Muscle of leg (tissue), 16 donors: ENCODE results near the gene PCDHA1. TPM values are rescaled to one million over a fixed set of nuclear protein-coding genes. Genes with fewer than 3 reads are reported as not detected.
"Not testable (repeated sequence)": the region's sequence is repeated elsewhere in the genome, so short reads cannot be mapped to it uniquely, and the experiment has no call there.

Experiments used
- DNase-seq: peaks from one replicate; pipeline ENCODE4 v3.0.0; 2013
- H3K27ac ChIP-seq: one replicate; pipeline ENCODE4 v1.5.1; 2013; ENCODE audit warnings: mild to moderate bottlenecking, low read length, control low read depth
- H3K27me3 ChIP-seq: one replicate; pipeline ENCODE4 v1.6.1; 2013; ENCODE audit warnings: low read length; ENCODE audit not compliant: control insufficient read depth, insufficient read depth
- H3K36me3 ChIP-seq: one replicate; pipeline ENCODE4 v1.6.1; 2013; ENCODE audit warnings: low read length; ENCODE audit not compliant: control insufficient read depth, insufficient read depth
- H3K4me1 ChIP-seq: one replicate; pipeline ENCODE4 v1.6.1; 2013; ENCODE audit warnings: low read length; ENCODE audit not compliant: control insufficient read depth, insufficient read depth
- H3K4me3 ChIP-seq: one replicate; pipeline ENCODE4 v1.5.1; 2013; ENCODE audit warnings: low read length, control low read depth
- H3K9me3 ChIP-seq: replicated peaks from 2 replicates; pipeline ENCODE4 v1.6.1; 2013; ENCODE audit warnings: low read depth, low read length; ENCODE audit not compliant: control insufficient read depth
- WGBS: methylation state at CpG from one replicate; pipeline ENCODE4 v1.1.5; 2013; ENCODE audit warnings: missing lambda C conversion rate; ENCODE audit not compliant: insufficient coverage; 5-methylcytosine and 5-hydroxymethylcytosine counted together
- long read RNA-seq, 11 donors: transcript quantifications; one replicate each; lab custom pipeline, GENCODE V29; 2026
- polyA plus RNA-seq, 8 donors: library from polyadenylated mRNA; unstranded; fragments of 120-200 nt; gene quantifications; one replicate each; pipeline versions ENCODE4 v1.2.1 to v1.2.3, GENCODE V29; 2013; ENCODE audit warnings: inconsistent platforms in 1 of 8, low replicate concordance in 1 of 8; ENCODE audit not compliant: insufficient read length in 8 of 8, insufficient read depth in 1 of 8
- total RNA-seq: library from RNA; stranded (reverse); fragments of 120-200 nt; gene quantifications from one replicate; pipeline ENCODE4 v1.2.4, GENCODE V29; 2013

The PCDHA1 gene
- total RNA-seq, result 0.04 TPM
- polyA plus RNA-seq, result under 1 TPM in 4 of 8 donors, not detected in 4; 0.04 to 0.09 (median 0.06) TPM
- long read RNA-seq, donor 1, result 0 reads
- long read RNA-seq, donor 2, result 0 reads
- long read RNA-seq, donor 3, result 0 reads
- long read RNA-seq, donor 4, result 0 reads
- long read RNA-seq, donor 5, result 0 reads
- long read RNA-seq, donor 6, result 0 reads
- long read RNA-seq, donor 7, result 0 reads
- long read RNA-seq, donor 8, partial matches to known transcripts, result 0 of 1 reads
- long read RNA-seq, donor 8, other reads (novel, unspliced or antisense), result 0 of 1 reads
- long read RNA-seq, donor 9, result 0 reads
- long read RNA-seq, donor 10, result 0 reads
- long read RNA-seq, donor 11, result 0 reads

GRCh38 chr5:140785905-140786686, at the start of gene PCDHA1:
TSS of gene PCDHA1 (plus strand) at chr5:140786140.
- Histone ChIP-seq H3K4me3 (no peak within 1 kb of the TSS), H3K9me3 (peaks cover 43% of the 10 kb centered on the region), H3K27me3 (peaks cover 7% of the 10 kb centered on the region), H3K36me3 (no peaks in the 10 kb centered on the region), H3K27ac (no peak within 1 kb of the TSS), H3K4me1 (no peaks in the 10 kb centered on the region)
- no peak for DNase-seq
- WGBS, result 23% methylated on average over 22 of the region's 29 CpGs

- Histone ChIP-seq H3K27me3 (no peaks in the 10 kb centered on the region), H3K36me3 (no peaks in the 10 kb centered on the region), H3K9me3 (no peaks in the 10 kb centered on the region), H3K4me3 (no peak overlapping the region), H3K4me1 (no peaks in the 10 kb centered on the region), H3K27ac (no peak overlapping the region)
- DNase-seq, result no peak
- WGBS, result no CpG with 5 or more reads among the region's 1 CpG
These were observed 48.5 kb upstream of the PCDHA1 start for GRCh38 chr5:140737486-140737885.

GRCh38 chr5:140741967-140742366, 44.0 kb upstream of the PCDHA1 start:
- H3K27me3 ChIP-seq, result no peaks in the 10 kb centered on the region
- no CpG with 5 or more reads among the region's 1 CpG for WGBS
- DNase-seq, result no peak
- H3K4me1 ChIP-seq, result no peaks in the 10 kb centered on the region
- no peaks in the 10 kb centered on the region for H3K36me3 ChIP-seq
- H3K9me3 ChIP-seq, result no peaks in the 10 kb centered on the region
- H3K27ac ChIP-seq, result no peak overlapping the region
- H3K4me3 ChIP-seq, result no peak overlapping the region

- peaks cover 24% of the 10 kb centered on the region for H3K9me3 ChIP-seq
These were observed 32.4 kb upstream of the PCDHA1 start for GRCh38 chr5:140753561-140753960.

GRCh38 chr5:140764177-140764973, 21.6 kb upstream of the PCDHA1 start:
- Histone ChIP-seq H3K9me3 (peaks cover 57% of the 10 kb centered on the region), H3K4me1 (no peaks in the 10 kb centered on the region), H3K27ac (no peak overlapping the region), H3K4me3 (no peak overlapping the region), H3K36me3 (no peaks in the 10 kb centered on the region), H3K27me3 (no peaks in the 10 kb centered on the region)
- WGBS, result no CpG with 5 or more reads among the region's 2 CpGs
- DNase-seq, result no peak

More at GRCh38 chr5:140753561-140753960, 32.4 kb upstream of the PCDHA1 start:
- no peaks in the 10 kb centered on the region for H3K4me1 ChIP-seq
- H3K27me3 ChIP-seq, result no peaks in the 10 kb centered on the region
- no peak overlapping the region for H3K4me3 ChIP-seq
- no peaks in the 10 kb centered on the region for H3K36me3 ChIP-seq
- H3K27ac ChIP-seq, result no peak overlapping the region
- 82% methylated on average over 3 of the region's 5 CpGs for WGBS
- no peak for DNase-seq

GRCh38 chr5:140767444-140767843, 18.5 kb upstream of the PCDHA1 start:
- Histone ChIP-seq H3K27me3 (no peaks in the 10 kb centered on the region), H3K4me1 (no peaks in the 10 kb centered on the region), H3K27ac (no peak overlapping the region), H3K9me3 (peaks cover 52% of the 10 kb centered on the region), H3K36me3 (no peaks in the 10 kb centered on the region), H3K4me3 (no peak overlapping the region)
- DNase-seq, result no peak
- WGBS, result no CpG with 5 or more reads among the region's 4 CpGs

- Histone ChIP-seq H3K27me3 (no peaks in the 10 kb centered on the region), H3K27ac (no peak overlapping the region), H3K4me3 (no peak overlapping the region), H3K4me1 (no peaks in the 10 kb centered on the region), H3K36me3 (no peaks in the 10 kb centered on the region), H3K9me3 (peaks cover 38% of the 10 kb centered on the region)
- WGBS, result no CpG with 5 or more reads among the region's 1 CpG
- no peak for DNase-seq
These were observed 5.4 kb upstream of the PCDHA1 start for GRCh38 chr5:140780512-140780911.

- H3K9me3 ChIP-seq, result peaks cover 32% of the 10 kb centered on the region
- DNase-seq, result not testable (repeated sequence)
- 39% methylated on average over 44 of the region's 44 CpGs for WGBS
These were observed 1.5 kb downstream of the PCDHA1 start for GRCh38 chr5:140787422-140787821.

GRCh38 chr5:140787849-140788504, 2.0 kb downstream of the PCDHA1 start:
- not testable (repeated sequence) for DNase-seq, H3K27me3 ChIP-seq, H3K27ac ChIP-seq, H3K4me1 ChIP-seq, H3K36me3 ChIP-seq, H3K4me3 ChIP-seq
- 36% methylated on average over 70 of the region's 70 CpGs for WGBS
- H3K9me3 ChIP-seq, result peaks cover 29% of the 10 kb centered on the region

More at GRCh38 chr5:140787422-140787821, 1.5 kb downstream of the PCDHA1 start:
- not testable (repeated sequence) for H3K27me3 ChIP-seq, H3K36me3 ChIP-seq, H3K4me1 ChIP-seq, H3K4me3 ChIP-seq, H3K27ac ChIP-seq
